GM23248 (cell line): ENCODE measurements around the gene C1orf174.

ENCODE experiments used
- EZH2 ChIP-seq: fragments of 200-600 bp; sonication (generic); IDR thresholded peaks from 2 replicates; pipeline ENCODE4 v1.6.1; 2018; ENCODE audit warnings: antibody characterized with exemption, mild to moderate bottlenecking; ENCODE audit not compliant: insufficient read depth, poor library complexity, severe bottlenecking
- EZH2phosphoT487 ChIP-seq: fragments of 200-600 bp; sonication (generic); IDR thresholded peaks from 2 replicates; pipeline ENCODE4 v1.6.1; 2018; ENCODE audit warnings: antibody characterized with exemption, moderate library complexity, mild to moderate bottlenecking, low read depth; ENCODE audit not compliant: insufficient read depth

DNA sequence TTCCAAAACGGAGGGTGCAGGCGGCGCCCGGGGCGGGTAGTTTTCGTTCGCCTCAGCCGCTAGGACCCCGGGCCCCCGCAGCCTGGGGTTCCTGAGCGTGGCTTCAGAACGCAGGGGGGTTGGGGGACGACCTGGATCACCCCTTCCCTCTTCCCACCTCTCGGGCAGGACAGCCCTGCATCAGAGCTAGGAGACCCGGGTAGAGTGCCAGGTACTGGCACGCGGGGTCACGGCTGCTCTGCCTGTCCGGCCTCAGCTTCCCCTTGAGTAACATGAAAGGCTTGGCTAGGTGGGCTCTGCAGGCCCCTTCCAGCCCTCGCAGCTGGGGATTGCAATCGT lies 42.3 kb downstream of the C1orf174 start:
- TF ChIP-seq EZH2phosphoT487 (no peak), EZH2 (no peak)
